ENCODE data around the gene ANKMY1.
"Not testable (repeated sequence)": the region's sequence is repeated elsewhere in the genome, so short reads cannot be mapped to it uniquely, and the experiment has no call there.

The ANKMY1 gene

DNA sequence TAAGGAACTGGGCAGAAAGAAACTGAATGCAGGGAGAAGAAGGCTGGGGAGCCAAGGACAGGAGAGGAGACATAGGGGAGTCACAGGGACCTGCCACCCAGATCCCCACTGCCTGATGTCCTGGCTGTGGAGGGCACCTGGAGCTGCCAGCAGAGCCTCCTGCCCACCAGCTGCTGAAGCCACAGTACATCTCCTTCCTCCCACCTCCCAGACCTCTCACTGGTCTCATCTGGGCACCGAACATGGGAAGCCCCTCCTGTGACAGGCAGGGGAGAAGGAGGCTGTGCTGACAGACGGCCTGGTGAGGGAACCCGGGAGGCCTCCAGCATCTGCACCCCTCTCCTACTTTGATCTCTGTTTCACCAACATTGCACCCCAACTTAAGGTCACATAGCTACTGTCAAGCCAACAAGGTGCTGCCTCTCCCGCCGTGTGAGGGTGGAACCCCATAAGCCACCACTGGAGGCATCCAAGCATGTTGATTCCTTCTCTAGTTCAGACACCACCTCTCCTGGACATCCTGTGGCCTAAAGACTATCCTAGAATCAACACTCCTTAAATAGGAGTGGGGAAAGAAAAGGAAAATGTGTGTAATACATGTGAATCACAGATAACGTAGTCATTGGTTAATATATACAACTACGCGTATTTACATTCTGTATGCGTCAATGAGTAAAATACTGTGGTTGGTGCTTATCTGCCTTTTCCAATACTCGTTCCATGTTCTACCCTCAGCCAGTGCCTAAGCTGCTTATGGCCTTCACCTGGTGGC, 7.0 kb upstream of the ANKMY1 start:
- Mint-ChIP-seq H3K27me3 (no peaks in the 10 kb centered on the region), H3K36me3 (peaks cover 9% of the 10 kb centered on the region), H3K4me3 (peak overlapping the region; percentile 89), H3K9me3 (no peaks in the 10 kb centered on the region), H3K27ac (peak overlapping the region; percentile 92), H3K4me1 (peaks cover 44% of the 10 kb centered on the region)
- no peak for ATAC-seq (ENCODE audit: low read depth)
- DNase-seq (ENCODE audit: low spot score in 2 of 2), result peak in 1 of 2 donors; percentile 13

DNA sequence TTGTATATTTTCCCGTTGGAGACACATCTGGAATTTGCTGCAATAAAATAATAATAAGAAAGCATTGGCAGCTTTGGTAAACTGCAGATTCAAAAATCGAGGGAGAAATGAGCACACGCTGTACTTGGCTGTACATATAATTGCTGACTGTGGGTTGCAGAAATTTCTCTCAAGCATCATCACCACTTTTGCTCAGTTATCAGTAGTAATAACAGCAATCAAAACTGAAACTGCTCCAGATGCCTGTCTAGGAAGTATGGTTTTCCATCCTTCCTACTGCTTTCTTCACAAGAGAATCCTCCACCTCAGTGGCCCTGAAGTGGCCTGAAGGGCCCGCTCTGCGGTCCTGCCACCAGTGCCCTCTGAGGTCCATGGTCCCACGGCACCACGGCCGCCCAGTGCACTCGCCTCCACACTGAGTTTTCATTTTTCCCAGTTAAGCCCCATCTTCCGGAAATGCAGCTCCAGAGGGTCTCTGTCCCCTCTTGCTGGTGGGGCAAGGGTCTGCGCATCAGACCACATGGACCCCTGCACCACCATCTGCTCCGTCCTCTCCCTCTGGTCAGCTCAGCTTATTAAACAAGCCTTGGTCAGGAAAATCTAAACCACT, 6.3 kb upstream of the ANKMY1 start:
- Mint-ChIP-seq H3K36me3 (peaks cover 11% of the 10 kb centered on the region), H3K4me3 (peak overlapping the region; percentile 89), H3K9me3 (no peaks in the 10 kb centered on the region), H3K27ac (peak overlapping the region; percentile 92), H3K27me3 (no peaks in the 10 kb centered on the region), H3K4me1 (peaks cover 43% of the 10 kb centered on the region)
- peak in 1 of 2 donors; percentile 9 for DNase-seq (ENCODE audit: low spot score in 2 of 2)
- ATAC-seq (ENCODE audit: low read depth), result no peak

DNA sequence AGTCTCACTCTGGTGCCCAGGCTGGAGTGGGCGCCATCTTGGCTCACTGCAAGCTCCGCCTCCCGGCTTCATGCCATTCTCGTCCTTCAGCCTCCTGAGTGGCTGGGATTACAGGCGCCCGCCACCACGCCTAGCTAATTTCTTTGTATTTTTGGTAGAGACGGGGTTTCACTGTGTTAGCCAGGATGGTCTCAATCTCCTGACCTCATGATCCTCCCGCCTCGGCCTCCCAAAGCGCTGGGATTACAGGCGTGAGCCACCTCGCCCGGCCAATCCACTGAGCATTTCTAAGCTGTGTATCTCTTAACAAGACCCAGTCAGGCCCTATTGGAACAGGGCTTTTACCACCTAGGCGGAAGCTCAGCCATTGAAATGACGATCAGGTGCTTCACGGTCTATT, 5.4 kb upstream of the ANKMY1 start:
- H3K9me3 Mint-ChIP-seq, result not testable (repeated sequence)
- Mint-ChIP-seq H3K4me1 (peaks cover 47% of the 10 kb centered on the region), H3K27ac (peak overlapping the region; percentile 24)

DNA sequence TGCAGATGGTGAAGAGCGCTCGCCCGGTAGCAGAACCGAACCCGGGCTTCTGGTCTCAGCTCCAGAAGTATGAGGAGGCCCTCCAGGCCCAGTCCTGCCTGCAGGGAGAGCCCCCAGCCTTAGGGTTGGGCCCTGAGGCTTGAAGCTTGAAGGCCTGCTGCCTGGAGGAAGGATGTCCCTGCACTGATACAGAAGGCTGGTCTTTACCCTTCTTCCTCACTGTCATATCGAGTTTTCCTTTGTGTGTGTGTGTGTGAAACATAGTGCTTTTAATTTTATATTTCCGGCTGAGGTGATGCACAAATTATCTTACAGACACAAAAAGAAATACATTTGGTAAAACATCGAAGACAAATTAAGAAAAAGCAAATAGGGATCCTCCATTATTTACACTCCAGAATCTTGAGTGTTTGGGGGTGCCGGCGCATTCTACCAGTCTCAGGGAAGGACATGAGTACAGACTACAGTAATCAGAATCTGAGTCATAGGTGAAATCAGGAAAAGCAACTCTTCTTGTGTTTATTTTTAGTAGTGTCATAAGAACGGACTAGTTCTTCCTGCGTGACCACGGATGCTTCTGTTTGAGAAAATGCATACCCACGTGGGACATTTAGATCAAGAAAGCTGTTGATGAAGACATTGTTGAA, 3.7 kb upstream of the ANKMY1 start:
- Mint-ChIP-seq H3K4me1 (peaks cover 42% of the 10 kb centered on the region), H3K27ac (peak overlapping the region; percentile 89), H3K9me3 (no peaks in the 10 kb centered on the region), H3K4me3 (peak overlapping the region; percentile 85), H3K27me3 (no peaks in the 10 kb centered on the region), H3K36me3 (peaks cover 13% of the 10 kb centered on the region)
- DNase-seq (ENCODE audit: low spot score in 2 of 2) (no peak), ATAC-seq (ENCODE audit: low read depth) (no peak)

More for the DNA sequence above, 5.4 kb upstream of the ANKMY1 start:
- not testable (repeated sequence) for H3K27me3 Mint-ChIP-seq; H3K4me3 Mint-ChIP-seq; ATAC-seq (ENCODE audit: low read depth)
- peak in 1 of 2 donors; percentile 9 for DNase-seq (ENCODE audit: low spot score in 2 of 2)
- H3K36me3 Mint-ChIP-seq, result peaks cover 13% of the 10 kb centered on the region

DNA sequence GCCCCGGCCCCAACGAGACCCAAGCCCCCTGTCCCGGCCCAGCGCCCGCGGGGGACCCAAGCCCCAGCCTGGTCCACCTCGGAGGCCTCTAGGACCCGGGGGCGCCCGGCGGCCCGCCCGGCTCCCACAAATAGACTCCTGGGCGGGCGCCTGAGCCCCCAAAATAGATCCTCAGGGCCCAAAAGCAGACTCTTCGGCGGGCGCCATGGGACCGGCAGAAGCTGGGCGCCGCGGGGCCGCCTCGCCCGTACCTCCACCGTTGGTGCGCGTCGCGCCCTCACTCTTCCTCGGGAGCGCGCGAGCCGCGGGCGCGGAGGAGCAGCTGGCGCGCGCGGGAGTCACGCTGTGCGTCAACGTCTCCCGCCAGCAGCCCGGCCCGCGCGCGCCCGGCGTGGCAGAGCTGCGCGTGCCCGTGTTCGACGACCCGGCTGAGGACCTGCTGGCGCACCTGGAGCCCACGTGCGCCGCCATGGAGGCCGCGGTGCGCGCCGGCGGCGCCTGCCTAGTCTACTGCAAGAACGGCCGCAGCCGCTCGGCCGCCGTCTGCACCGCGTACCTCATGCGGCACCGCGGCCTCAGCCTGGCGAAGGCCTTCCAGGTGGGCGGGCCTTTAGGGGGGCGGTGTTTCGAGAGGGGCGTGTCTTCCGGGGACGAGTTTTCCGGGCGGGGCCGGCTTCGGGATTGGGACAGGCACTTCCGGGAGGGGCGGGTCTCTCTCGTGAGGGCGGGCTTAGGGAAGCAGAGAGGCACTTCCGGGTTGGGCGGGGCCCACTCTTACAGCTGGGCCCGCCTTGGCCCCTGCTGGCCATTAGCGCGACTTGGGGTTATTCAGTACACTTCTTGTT, 2.9 kb upstream of the ANKMY1 start:
- peaks cover 13% of the 10 kb centered on the region for H3K36me3 Mint-ChIP-seq
- peak overlapping the region; percentile 89 for H3K27ac Mint-ChIP-seq
- H3K4me3 Mint-ChIP-seq, result peak overlapping the region; percentile 85
- H3K4me1 Mint-ChIP-seq, result peaks cover 41% of the 10 kb centered on the region
- H3K27me3 Mint-ChIP-seq, result no peaks in the 10 kb centered on the region
- no peaks in the 10 kb centered on the region for H3K9me3 Mint-ChIP-seq
- ATAC-seq (ENCODE audit: low read depth) (peak; percentile 64), DNase-seq (ENCODE audit: low spot score in 2 of 2) (peak; percentile 99 to 100)

DNA sequence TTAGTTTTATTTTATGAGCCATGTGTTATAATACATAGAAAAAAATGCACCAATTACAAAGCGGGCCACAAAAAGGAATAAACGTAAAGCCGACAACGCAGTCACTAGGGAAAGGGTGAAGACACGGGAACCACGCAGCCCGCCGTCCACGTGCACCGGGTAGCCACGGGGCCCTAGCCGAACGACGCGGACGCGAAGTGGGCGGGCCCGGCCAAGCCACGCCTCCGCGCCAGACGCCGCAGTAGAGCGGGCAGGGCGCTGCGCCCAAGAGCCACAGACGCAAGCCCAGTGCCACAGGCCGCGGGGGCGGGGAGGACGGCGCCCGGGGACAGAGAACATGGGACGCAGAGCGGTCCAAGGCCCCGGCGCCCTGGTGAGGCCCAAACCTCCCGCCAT, 2.3 kb upstream of the ANKMY1 start, which contains the start of gene DUSP28:
Gene DUSP28 (plus strand): TSS at position 274 of the 396 bp plus-strand sequence. CDS start 328 bp downstream, outside the sequence.
- H3K4me3 Mint-ChIP-seq, result peak within 1 kb of the TSS; percentile 85
- ATAC-seq (ENCODE audit: low read depth) (peak; percentile 69), DNase-seq (ENCODE audit: low spot score in 2 of 2) (peak; percentile 93 to 94)
- peak within 1 kb of the TSS; percentile 89 for H3K27ac Mint-ChIP-seq
- no peaks in the 10 kb centered on the region for H3K9me3 Mint-ChIP-seq
- peaks cover 13% of the 10 kb centered on the region for H3K36me3 Mint-ChIP-seq
- H3K27me3 Mint-ChIP-seq, result no peaks in the 10 kb centered on the region
- H3K4me1 Mint-ChIP-seq, result peaks cover 37% of the 10 kb centered on the region

DNA sequence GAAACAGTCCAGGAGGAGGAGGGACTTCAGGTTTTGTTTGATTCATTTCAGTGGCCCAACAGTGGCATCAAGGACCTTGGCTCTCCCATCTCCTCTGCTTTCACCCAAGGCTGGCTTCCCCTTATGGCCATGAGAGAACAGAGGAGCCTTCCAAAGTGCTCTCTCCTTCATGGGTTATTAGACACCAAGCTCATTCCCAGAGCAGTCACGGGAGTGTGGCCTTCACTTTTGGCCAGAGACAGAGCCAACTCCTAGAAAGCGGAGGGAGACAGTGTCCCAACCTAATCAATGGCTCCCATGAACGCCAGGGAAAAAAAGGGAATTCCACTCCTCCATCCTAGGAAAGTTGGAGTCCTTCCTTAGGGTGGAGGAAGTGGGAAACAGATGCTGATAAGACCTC, 1.5 kb upstream of the ANKMY1 start:
- Mint-ChIP-seq H3K27me3 (no peaks in the 10 kb centered on the region), H3K4me3 (peak overlapping the region; percentile 85), H3K4me1 (peaks cover 30% of the 10 kb centered on the region), H3K27ac (peak overlapping the region; percentile 89), H3K9me3 (no peaks in the 10 kb centered on the region), H3K36me3 (peaks cover 7% of the 10 kb centered on the region)
- DNase-seq (ENCODE audit: low spot score in 2 of 2) (no peak), ATAC-seq (ENCODE audit: low read depth) (no peak)

DNA sequence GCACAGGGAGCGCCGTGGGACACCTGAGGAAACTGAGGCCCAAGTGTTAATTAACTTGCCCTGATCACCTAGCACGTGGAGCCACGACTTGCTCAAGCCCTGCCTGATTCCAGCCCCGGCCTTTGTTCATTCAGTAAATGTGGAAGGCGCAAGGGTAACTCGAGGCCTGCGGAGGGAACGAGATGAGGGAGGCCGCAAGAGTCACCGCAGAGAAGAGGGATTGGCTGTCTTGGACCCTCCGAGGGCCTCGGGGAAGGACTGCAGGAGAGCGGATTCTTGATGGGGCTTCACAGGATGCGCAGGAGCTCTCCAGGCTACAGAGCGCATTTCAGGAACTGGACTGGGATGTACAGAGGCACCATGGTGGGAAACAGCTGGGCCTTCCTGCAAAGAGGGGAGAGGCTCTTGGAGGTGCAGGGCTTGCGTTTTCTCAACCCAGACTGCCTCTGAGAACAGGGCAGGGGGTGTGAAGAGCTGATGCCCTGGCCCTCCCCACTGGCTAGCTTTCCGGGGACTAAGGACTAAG, 511 bp upstream of the ANKMY1 start:
- ATAC-seq (ENCODE audit: low read depth) (no peak), DNase-seq (ENCODE audit: low spot score in 2 of 2) (no peak)
- peak overlapping the region; percentile 85 for H3K4me3 Mint-ChIP-seq
- no peaks in the 10 kb centered on the region for H3K27me3 Mint-ChIP-seq
- H3K36me3 Mint-ChIP-seq, result peaks cover 4% of the 10 kb centered on the region
- H3K4me1 Mint-ChIP-seq, result peaks cover 26% of the 10 kb centered on the region
- H3K9me3 Mint-ChIP-seq, result no peaks in the 10 kb centered on the region
- no peak overlapping the region for H3K27ac Mint-ChIP-seq

DNA sequence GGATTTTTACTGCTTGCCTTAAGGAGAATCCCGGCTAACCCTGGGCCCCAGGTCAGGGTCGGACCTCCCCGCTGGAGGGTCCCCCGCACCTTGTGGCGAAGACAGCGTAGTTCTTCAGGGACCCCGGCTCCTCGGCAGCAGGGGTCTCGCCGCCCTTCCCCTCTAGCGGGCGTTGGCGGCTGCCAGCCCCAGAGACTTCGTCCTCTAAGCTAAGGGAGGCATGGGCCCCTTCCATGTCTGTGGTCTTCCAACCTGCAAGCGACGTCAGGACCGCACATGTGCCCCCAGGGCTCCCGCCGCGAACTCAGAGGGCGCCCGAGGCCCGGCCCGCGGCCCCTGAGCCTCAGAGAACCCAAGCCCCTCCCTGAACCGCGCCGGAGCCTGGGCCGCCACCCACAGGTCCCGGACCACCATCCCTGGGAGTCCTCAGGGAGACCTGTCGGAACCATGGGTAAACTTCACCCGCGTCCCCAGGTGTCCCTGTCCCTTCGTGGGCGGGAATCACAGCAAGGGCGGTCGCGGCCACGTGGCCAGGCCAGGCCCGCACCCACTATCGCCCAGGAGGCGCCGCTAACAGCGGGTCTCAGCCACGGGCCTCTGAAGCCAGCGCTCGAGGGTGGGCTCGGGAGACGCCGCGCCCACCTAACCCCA, 562 bp downstream of the ANKMY1 start:
- no peak for ATAC-seq (ENCODE audit: low read depth)
- no peaks in the 10 kb centered on the region for H3K9me3 Mint-ChIP-seq
- peaks cover 26% of the 10 kb centered on the region for H3K4me1 Mint-ChIP-seq
- no peak for DNase-seq (ENCODE audit: low spot score in 2 of 2)
- no peaks in the 10 kb centered on the region for H3K27me3 Mint-ChIP-seq
- no peak overlapping the region for H3K27ac Mint-ChIP-seq
- H3K4me3 Mint-ChIP-seq, result peak overlapping the region; percentile 14
- H3K36me3 Mint-ChIP-seq, result peaks cover 4% of the 10 kb centered on the region

DNA sequence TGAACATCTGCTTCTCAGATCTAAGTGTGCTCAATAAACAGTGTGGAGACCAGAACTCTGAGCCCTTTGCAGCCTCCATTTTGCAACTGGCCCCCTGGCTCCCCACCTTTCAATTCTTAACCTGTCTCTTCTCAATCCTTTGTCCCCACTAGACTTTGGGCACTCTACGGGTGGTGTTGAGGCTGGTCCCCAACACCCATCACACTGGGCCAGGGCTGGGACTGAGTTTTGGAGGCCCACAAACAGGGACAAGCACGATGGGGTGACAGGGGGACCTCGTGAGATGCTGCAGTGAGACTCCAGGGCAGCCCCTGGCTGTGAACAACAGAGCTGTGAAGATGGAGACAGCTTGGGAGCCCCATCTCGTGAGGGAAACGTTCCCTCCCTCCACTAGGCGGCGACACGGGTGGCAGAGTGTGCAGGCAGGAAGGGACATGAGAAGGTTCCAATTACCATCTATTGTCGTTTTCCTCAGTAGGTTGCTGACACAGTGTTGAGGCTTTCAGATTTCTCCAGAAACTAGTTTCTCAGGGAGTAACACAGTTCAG, 1.2 kb downstream of the ANKMY1 start:
- ATAC-seq (ENCODE audit: low read depth) (no peak), DNase-seq (ENCODE audit: low spot score in 2 of 2) (peak in 1 of 2 donors; percentile 58)
- Mint-ChIP-seq H3K4me3 (peak overlapping the region; percentile 14), H3K4me1 (peaks cover 27% of the 10 kb centered on the region), H3K36me3 (peaks cover 7% of the 10 kb centered on the region), H3K9me3 (no peaks in the 10 kb centered on the region), H3K27ac (no peak overlapping the region), H3K27me3 (no peaks in the 10 kb centered on the region)

DNA sequence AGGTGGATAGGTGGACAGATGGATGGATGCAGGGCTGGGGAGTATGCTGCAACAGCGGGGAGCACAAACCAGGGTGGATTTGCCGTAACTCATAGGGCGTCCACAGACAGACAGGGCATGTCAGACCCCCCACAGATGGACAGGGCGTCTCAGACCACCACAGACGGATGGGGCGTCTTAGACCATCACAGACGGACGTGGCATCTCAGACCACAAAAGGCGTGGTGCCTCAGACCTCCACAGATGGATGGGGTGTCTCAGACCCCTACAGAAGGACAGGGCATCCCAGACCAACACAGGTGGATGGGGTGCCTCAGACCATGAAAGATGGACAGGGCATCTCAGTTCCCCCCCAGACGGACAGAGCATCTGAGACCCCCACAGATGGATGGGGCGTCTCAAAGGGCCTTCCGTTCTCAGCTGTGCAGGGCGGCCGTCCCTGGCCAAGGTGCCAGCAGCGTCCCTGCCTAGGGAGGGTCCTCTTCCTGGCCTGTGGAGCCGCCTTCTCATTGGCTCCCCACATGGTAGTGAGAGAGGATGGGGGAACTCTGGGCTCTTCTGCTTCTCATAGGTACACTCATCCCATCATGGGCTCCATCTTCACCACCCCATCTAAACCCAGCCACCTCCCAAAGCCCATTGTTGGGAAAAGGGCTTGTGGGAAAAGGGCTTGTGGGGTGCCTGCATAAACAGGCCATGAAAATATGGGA, 2.1 kb downstream of the ANKMY1 start:
- no peaks in the 10 kb centered on the region for H3K9me3 Mint-ChIP-seq
- H3K4me3 Mint-ChIP-seq, result no peak overlapping the region
- H3K27ac Mint-ChIP-seq, result no peak overlapping the region
- H3K27me3 Mint-ChIP-seq, result no peaks in the 10 kb centered on the region
- peaks cover 27% of the 10 kb centered on the region for H3K4me1 Mint-ChIP-seq
- ATAC-seq (ENCODE audit: low read depth) (no peak), DNase-seq (ENCODE audit: low spot score in 2 of 2) (no peak)
- H3K36me3 Mint-ChIP-seq, result peaks cover 12% of the 10 kb centered on the region

DNA sequence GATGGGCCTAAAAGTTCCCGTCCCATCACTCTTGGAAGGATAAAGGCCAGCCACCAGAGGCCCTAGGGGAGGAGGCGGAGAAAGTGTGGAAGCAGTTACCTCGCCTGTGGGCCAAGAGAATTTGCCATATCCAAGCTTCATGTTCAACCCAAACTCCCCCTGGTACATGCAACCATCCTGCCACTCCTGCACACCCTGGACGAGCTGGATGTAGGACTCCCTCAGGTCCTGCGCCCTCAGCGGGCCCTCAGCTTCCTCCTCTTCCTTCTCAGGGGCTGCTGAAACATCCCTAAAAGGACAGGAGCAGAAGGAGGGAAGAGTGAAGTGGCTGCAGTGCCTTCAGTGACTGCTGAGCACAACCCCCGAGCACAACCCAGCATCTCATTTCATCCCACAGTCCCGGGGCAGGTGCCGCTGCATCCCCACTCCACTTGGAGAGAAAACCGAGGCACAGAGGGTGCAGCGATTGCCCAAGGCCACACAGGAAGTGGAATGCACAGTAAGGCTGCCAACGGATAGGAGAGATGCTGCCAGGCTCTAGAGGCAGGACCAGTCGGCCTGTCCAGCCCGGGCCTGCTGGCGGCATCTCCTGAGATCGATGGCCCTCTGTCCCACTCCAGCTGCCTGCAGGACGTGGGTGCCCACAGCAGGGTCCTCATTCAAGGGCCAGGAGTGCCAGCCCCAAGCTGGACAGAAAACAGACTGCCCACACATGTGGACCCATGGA, 2.9 kb downstream of the ANKMY1 start:
- H3K9me3 Mint-ChIP-seq, result no peaks in the 10 kb centered on the region
- peaks cover 27% of the 10 kb centered on the region for H3K4me1 Mint-ChIP-seq
- ATAC-seq (ENCODE audit: low read depth) (no peak), DNase-seq (ENCODE audit: low spot score in 2 of 2) (no peak)
- H3K36me3 Mint-ChIP-seq, result peaks cover 15% of the 10 kb centered on the region
- no peak overlapping the region for H3K27ac Mint-ChIP-seq
- H3K27me3 Mint-ChIP-seq, result no peaks in the 10 kb centered on the region
- H3K4me3 Mint-ChIP-seq, result no peak overlapping the region
